Measurements from ENCODE around the gene TDRD3. TPM values are rescaled to one million over a fixed set of nuclear protein-coding genes. Genes with fewer than 3 reads are reported as not detected.
A peak's percentile ranks its signal among the peaks of the same experiment; 100 is the strongest.

TDRD3 gene
- total RNA-seq, 1 donor from 2014 or later = 40.6 TPM

DNA sequence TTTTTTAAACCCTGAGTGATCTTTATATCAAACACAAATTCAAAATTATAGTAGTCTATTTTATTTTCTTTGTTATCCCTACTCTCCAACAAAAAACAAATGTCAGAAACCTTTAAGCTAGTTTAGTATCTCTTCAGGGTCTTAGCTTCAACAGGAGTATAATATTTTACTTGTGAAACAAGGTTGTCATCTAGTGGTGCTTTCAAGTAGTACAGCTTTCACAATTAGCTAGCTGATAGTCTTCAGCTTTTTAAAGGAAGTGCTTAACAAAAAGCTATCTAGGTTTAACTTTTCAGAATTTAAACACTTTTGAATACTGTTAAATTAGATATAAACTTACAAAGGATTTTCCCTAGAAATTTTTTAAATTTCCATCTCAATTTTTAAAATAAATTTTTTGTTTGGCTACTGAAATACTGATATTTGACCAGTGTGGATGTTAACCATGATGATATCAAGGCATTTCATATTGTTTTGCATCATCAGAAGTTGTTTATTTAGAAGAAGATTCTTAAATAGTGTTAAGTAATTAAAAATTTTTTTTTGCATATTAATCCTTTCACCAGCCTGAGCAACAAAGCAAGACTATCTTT lies 34.2 kb downstream of the TDRD3 start:
- H3K36me3 ChIP-seq = no peaks in the 10 kb centered on the region
- H3K27ac Mint-ChIP-seq = no peak overlapping the region
- H3K9ac ChIP-seq = no peak overlapping the region
- no peak overlapping the region for H3K4me3 Mint-ChIP-seq
- no peak overlapping the region for H2AFZ ChIP-seq (replicated peaks)
- H3K36me3 Mint-ChIP-seq = peaks cover 4% of the 10 kb centered on the region
- H4K20me1 ChIP-seq (ENCODE audit: low read depth) = no peaks in the 10 kb centered on the region
- H3K27me3 Mint-ChIP-seq (ENCODE audit: insufficient read depth, low read depth) = no peaks in the 10 kb centered on the region
- TF ChIP-seq EZH2 (IDR thresholded peaks at IDR 0.05) = no peak
- TF ChIP-seq, protein P1, sequence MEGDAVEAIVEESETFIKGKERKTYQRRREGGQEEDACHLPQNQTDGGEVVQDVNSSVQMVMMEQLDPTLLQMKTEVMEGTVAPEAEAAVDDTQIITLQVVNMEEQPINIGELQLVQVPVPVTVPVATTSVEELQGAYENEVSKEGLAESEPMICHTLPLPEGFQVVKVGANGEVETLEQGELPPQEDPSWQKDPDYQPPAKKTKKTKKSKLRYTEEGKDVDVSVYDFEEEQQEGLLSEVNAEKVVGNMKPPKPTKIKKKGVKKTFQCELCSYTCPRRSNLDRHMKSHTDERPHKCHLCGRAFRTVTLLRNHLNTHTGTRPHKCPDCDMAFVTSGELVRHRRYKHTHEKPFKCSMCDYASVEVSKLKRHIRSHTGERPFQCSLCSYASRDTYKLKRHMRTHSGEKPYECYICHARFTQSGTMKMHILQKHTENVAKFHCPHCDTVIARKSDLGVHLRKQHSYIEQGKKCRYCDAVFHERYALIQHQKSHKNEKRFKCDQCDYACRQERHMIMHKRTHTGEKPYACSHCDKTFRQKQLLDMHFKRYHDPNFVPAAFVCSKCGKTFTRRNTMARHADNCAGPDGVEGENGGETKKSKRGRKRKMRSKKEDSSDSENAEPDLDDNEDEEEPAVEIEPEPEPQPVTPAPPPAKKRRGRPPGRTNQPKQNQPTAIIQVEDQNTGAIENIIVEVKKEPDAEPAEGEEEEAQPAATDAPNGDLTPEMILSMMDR (IDR thresholded peaks at IDR 0.05) = peak; percentile 90
- peak; percentile 59 for DNase-seq (ENCODE audit: low spot score)
- H3K4me1 Mint-ChIP-seq = no peaks in the 10 kb centered on the region
- H3K9me3 Mint-ChIP-seq = peaks cover 9% of the 10 kb centered on the region
- H3K79me2 ChIP-seq (ENCODE audit: low read depth) = peaks cover 19% of the 10 kb centered on the region
- no peak overlapping the region for H3K4me2 ChIP-seq
- H3K4me1 ChIP-seq = no peaks in the 10 kb centered on the region
- H3K9me3 ChIP-seq (ENCODE audit: low read depth) = peaks cover 3% of the 10 kb centered on the region
- H3K27me3 ChIP-seq = no peaks in the 10 kb centered on the region
- no peak overlapping the region for H3K4me3 ChIP-seq
- no peaks in the 10 kb centered on the region for H3F3A ChIP-seq (ENCODE audit: low read depth)
- H3K27ac ChIP-seq = no peak overlapping the region

DNA sequence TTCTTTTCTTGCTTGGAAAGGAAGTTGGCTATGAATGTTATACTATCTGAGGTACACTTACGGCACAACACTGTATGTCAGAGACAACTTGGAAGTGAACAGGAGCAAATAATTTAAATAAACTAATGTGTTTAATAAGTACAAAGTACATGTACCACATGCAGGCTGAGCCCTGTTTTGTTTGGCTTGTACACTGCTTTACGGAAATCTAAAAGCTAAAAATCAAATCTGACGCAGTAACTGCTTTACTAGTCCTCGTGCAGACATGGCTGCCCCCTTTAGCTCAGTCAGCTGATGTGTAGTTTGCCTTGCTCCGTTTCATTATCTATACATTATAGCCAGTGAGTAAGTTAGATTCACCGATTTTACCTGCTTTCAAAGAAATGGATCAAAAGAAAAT lies 36.5 kb downstream of the TDRD3 start:
- H3K4me3 Mint-ChIP-seq = no peak overlapping the region
- no peaks in the 10 kb centered on the region for H3K27me3 Mint-ChIP-seq (ENCODE audit: insufficient read depth, low read depth)
- Histone ChIP-seq H3K36me3 (no peaks in the 10 kb centered on the region), H4K20me1 (ENCODE audit: low read depth) (no peaks in the 10 kb centered on the region), H3K79me2 (ENCODE audit: low read depth) (peaks cover 40% of the 10 kb centered on the region), H3K4me2 (no peak overlapping the region), H3K4me3 (no peak overlapping the region), H3K27me3 (no peaks in the 10 kb centered on the region), H2AFZ (replicated peaks) (no peak overlapping the region), H3K4me1 (no peaks in the 10 kb centered on the region), H3F3A (ENCODE audit: low read depth) (no peaks in the 10 kb centered on the region), H3K9me3 (ENCODE audit: low read depth) (peaks cover 3% of the 10 kb centered on the region), H3K27ac (no peak overlapping the region), H3K9ac (no peak overlapping the region)
- H3K27ac Mint-ChIP-seq = no peak overlapping the region
- no peaks in the 10 kb centered on the region for H3K4me1 Mint-ChIP-seq
- TF ChIP-seq EZH2 (IDR thresholded peaks at IDR 0.05) = no peak
- TF ChIP-seq, protein P1 (IDR thresholded peaks at IDR 0.05) = no peak
- no peak for TF ChIP-seq EZH2phosphoT487 (IDR thresholded peaks at IDR 0.05)
- peaks cover 11% of the 10 kb centered on the region for H3K36me3 Mint-ChIP-seq
- no peak for DNase-seq (ENCODE audit: low spot score)
- H3K9me3 Mint-ChIP-seq = peaks cover 20% of the 10 kb centered on the region

DNA sequence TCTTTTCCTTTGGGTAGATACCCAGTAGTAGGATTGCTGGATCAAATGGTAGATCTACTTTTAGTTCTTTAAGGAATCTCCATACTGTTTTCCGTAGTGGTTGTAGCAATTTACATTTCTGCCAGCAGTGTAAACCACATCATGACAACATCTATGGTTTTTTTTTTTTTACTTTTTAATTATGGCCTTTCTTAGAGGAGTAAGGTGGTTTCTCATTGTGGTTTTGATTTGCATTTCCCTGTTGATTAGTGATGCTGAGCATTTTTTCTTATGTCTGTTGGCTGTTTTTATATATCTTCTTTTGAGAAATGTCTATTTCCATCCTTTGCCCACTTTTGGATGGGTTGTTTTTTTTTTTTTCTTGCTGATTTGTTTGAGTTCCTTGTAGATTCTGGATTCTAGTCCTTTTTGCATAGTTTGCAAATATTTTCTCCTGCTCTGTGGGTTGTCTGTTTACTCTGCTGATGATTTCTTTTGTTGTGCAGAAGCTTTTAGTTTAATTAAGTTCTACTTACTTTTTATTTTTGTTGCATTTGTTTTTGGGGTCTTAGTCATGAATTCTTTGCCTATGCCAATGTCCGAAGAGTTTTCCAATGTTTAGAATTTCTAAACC lies 38.8 kb downstream of the TDRD3 start:
- no peaks in the 10 kb centered on the region for H3K36me3 ChIP-seq
- Mint-ChIP-seq H3K36me3 (peaks cover 11% of the 10 kb centered on the region), H3K4me3 (no peak overlapping the region), H3K27me3 (ENCODE audit: insufficient read depth, low read depth) (no peaks in the 10 kb centered on the region), H3K9me3 (peaks cover 20% of the 10 kb centered on the region), H3K4me1 (no peaks in the 10 kb centered on the region), H3K27ac (no peak overlapping the region)
- H3K27me3 ChIP-seq = no peaks in the 10 kb centered on the region
- no peaks in the 10 kb centered on the region for H3F3A ChIP-seq (ENCODE audit: low read depth)
- no peak overlapping the region for H3K4me2 ChIP-seq
- no peak for DNase-seq (ENCODE audit: low spot score)
- no peak overlapping the region for H2AFZ ChIP-seq (replicated peaks)
- no peaks in the 10 kb centered on the region for H3K4me1 ChIP-seq
- peaks cover 42% of the 10 kb centered on the region for H3K79me2 ChIP-seq (ENCODE audit: low read depth)
- no peak overlapping the region for H3K27ac ChIP-seq
- TF ChIP-seq, protein P1 (IDR thresholded peaks at IDR 0.05) = no peak
- TF ChIP-seq EZH2 (IDR thresholded peaks at IDR 0.05) (no peak), EZH2phosphoT487 (IDR thresholded peaks at IDR 0.05) (no peak)
- no peak overlapping the region for H3K4me3 ChIP-seq
- H3K9ac ChIP-seq = no peak overlapping the region
- H4K20me1 ChIP-seq (ENCODE audit: low read depth) = no peaks in the 10 kb centered on the region
- H3K9me3 ChIP-seq (ENCODE audit: low read depth) = peaks cover 3% of the 10 kb centered on the region

Data from neural progenitor cell (in vitro differentiated cells).